Heart right ventricle (tissue), 16 donors: ENCODE data around the gene HARS2. TPM values are rescaled to one million over a fixed set of nuclear protein-coding genes. Genes with fewer than 3 reads are reported as not detected.

ENCODE experiments used
- ATAC-seq, 8 donors: fragments of 200-7000 bp; cut with Tn5 transposase; one replicate each; pipeline ENCODE4 v1.9.1; 2020; ENCODE audit warnings: mild to moderate bottlenecking in 8 of 8, moderate library complexity in 8 of 8, moderate number of reproducible peaks in 1 of 8
- DNase-seq, 2 donors: peaks; one replicate each; pipeline ENCODE4 v3.0.0-alpha.2; 2020
- H3K27ac ChIP-seq, 10 donors: fragments of 200-600 bp; sonication (generic) in 2 of 10; one replicate each; pipeline versions ENCODE4 v1.5.0 to v1.8.0; 2020 to 2022; ENCODE audit warnings: mild to moderate bottlenecking in 3 of 10
- H3K27me3 ChIP-seq, 7 donors: fragments of 200-600 bp; one replicate each; pipeline ENCODE4 v1.8.0; 2021 to 2022; ENCODE audit warnings: mild to moderate bottlenecking in 2 of 7
- H3K36me3 ChIP-seq, 9 donors: fragments of 200-600 bp; sonication (generic) in 1 of 9; one replicate each; pipeline versions ENCODE4 v1.5.0 to v1.8.0; 2020 to 2022; ENCODE audit warnings: mild to moderate bottlenecking in 2 of 9
- H3K4me1 ChIP-seq, 9 donors: fragments of 200-600 bp; sonication (generic) in 1 of 9; one replicate each; pipeline versions ENCODE4 v1.5.0 to v1.8.0; 2020 to 2022; ENCODE audit warnings: mild to moderate bottlenecking in 4 of 9
- H3K4me3 ChIP-seq, 10 donors: fragments of 200-600 bp; sonication (generic) in 2 of 10; one replicate each; pipeline versions ENCODE4 v1.5.0 to v1.8.0; 2020 to 2022; ENCODE audit warnings: mild to moderate bottlenecking in 7 of 10, moderate library complexity in 2 of 10
- H3K9me3 ChIP-seq, 11 donors: fragments of 200-600 bp in 10 of 11; sonication (generic) in 2 of 11; one replicate each; pipeline versions ENCODE4 v1.5.0 to v1.8.0; 2013 to 2022; ENCODE audit warnings: mild to moderate bottlenecking in 2 of 11, control low read depth in 1 of 11, moderate library complexity in 1 of 11
- WGBS, 2 donors: extraction: QIAGEN DNeasy Blood & Tissue Kit; methylation state at CpG; one replicate each; pipeline ENCODE4 v1.1.7; 2013; ENCODE audit warnings: inconsistent platforms in 1 of 2; 5-methylcytosine and 5-hydroxymethylcytosine counted together
- intact Hi-C, 10 donors: fragments of 100-400 bp; cut with DNase I; formaldehyde crosslinking; loops; one replicate each; pipeline versions ENCODE4 v1.11.1 to v1.14.2; 2022
- microRNA-seq, 2 donors: library from miRNA; unstranded; fragments of <30 nt; microRNA quantifications; one replicate each; pipeline ENCODE4 v1.2.0, GENCODE V29; 2021
- polyA plus RNA-seq, 2 donors: library from polyadenylated mRNA; stranded (reverse); fragments of 200-250 nt; gene quantifications; one replicate each; pipeline ENCODE4 v1.2.3, GENCODE V29; 2013
- total RNA-seq, 10 donors: library from RNA; stranded (reverse); fragmentation: NEBNext Ultra II Directional in 3 of 10; extraction: Animal tissue kit (Norgen Biotek cat#: 25700) in 3 of 10; gene quantifications; one replicate each; pipeline versions ENCODE4 v1.2.1 to v1.2.4, GENCODE V29; 2021 to 2023
- TF ChIP-seq, protein P1 (sequence below), 9 donors: fragments of 200-600 bp; sonication (generic) in 2 of 9; IDR thresholded peaks; one replicate each; pipeline versions ENCODE4 v1.5.0 to v1.8.0; 2021 to 2022; ENCODE audit warnings: antibody characterized with exemption in 9 of 9, mild to moderate bottlenecking in 5 of 9, moderate library complexity in 1 of 9
- donor health status: Arrhythmogenic right ventricular cardiomyopathy.
- donor health status: ischemic (EF 13 %, LVEDD 7.1; RV severe dilation, severe dysfunction).
- donor health status: healthy with polysubstance abuse.
- donor health status: DM: no; HTN: yes; CAD: no.
- donor health status: DM: no; HTN: no; CAD: no.
- donor health status: ischemic (EF 25% LVEDD 6.9; RV normal size, moderate dysfunction).
- donor health status: ischemic (EF 25% LVEDD 5.7; RV mildly dilated, moderate dysfunction).
- donor health status: healthy.
- donor health status: DM: yes; HTN: yes; CAD: no.
- donor health status: Ischemic cardiomyopathy.
- donor health status: ischemic (EF 35%, LVEDD 5.7; RV mildly dilated, moderate dysfunction).
- donor health status: nonischemic (EF 11% LVEDD 7.7; RV severe dilation, severe dysfunction).
- donor health status: DM: yes; HTN: yes; CAD: no.
- donor health status: PGD.
- donor health status: ischemic (EF 29% LVEDD 5.4; RV normal size, mild dysfunction).
- donor health status: nonischemic (EF 23%, LVEDD 6.1; RV moderate dilation, normal function).

Gene HARS2
- total and polyA plus RNA-seq, 12 donors = 19.2 to 37.3 (median 27.7) TPM

DNA sequence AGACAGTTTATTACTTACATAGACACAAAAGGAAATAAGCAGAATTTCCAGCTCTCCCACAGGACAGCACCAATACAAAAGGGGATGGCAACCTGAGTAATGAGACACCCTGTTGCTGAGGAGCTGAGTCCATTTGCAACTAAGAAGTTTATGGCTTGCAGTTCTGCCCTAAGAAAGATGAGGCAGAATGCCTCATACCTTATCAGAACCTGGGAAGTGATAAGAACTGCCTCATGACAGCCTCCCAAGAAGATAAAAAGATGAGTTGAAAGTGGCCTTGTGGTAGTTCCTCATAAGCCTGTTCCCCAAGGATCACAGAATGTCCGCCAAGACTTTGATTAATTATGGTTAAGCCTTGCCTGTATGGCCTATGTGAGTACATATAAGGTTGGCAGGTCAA is 50.7 kb downstream of the HARS2 start:
- Histone ChIP-seq H3K27ac (no peak overlapping the region), H3K36me3 (no peaks in the 10 kb centered on the region), H3K9me3 (peaks cover 0 to 53% (median 6%) of the 10 kb centered on the region in 11 donors), H3K4me3 (no peak overlapping the region), H3K4me1 (no peaks in the 10 kb centered on the region), H3K27me3 (peaks cover 0 to 20% (median 5%) of the 10 kb centered on the region in 7 donors)
- TF ChIP-seq, protein P1, sequence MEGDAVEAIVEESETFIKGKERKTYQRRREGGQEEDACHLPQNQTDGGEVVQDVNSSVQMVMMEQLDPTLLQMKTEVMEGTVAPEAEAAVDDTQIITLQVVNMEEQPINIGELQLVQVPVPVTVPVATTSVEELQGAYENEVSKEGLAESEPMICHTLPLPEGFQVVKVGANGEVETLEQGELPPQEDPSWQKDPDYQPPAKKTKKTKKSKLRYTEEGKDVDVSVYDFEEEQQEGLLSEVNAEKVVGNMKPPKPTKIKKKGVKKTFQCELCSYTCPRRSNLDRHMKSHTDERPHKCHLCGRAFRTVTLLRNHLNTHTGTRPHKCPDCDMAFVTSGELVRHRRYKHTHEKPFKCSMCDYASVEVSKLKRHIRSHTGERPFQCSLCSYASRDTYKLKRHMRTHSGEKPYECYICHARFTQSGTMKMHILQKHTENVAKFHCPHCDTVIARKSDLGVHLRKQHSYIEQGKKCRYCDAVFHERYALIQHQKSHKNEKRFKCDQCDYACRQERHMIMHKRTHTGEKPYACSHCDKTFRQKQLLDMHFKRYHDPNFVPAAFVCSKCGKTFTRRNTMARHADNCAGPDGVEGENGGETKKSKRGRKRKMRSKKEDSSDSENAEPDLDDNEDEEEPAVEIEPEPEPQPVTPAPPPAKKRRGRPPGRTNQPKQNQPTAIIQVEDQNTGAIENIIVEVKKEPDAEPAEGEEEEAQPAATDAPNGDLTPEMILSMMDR (IDR thresholded peaks at IDR 0.05) = no peak
- DNase-seq = no peak
- intact Hi-C loops = no loop called here
- 58 to 63% methylated on average over 1 of the region's 1 CpG for WGBS, 2 donors
- no peak for ATAC-seq

Small RNAs within 50 kb of the gene (microRNA-seq; reads per million reads assigned to microRNA genes)
- gene MIR3655 = 0.60 to 1.0 reads per million in 2 donors

Other genes with a start within 250 kb of the HARS2 start
- 10 to 100 TPM in 9 of 10 donors, 1 to 10 TPM in 1; 9.2 to 36.5 (median 21.5) TPM for gene EIF4EBP3, start 143.8 kb upstream of the HARS2 start, total RNA-seq
- gene EIF4EBP3, start 143.8 kb upstream of the HARS2 start, polyA plus RNA-seq = 10 to 100 TPM; 14.3 to 46.1 TPM
- 10 to 100 TPM; 22.7 to 42.2 (median 32.5) TPM for gene SRA1, start 134.0 kb upstream of the HARS2 start, total RNA-seq
- 10 to 100 TPM; 29.8 to 35.8 TPM for gene SRA1, start 134.0 kb upstream of the HARS2 start, polyA plus RNA-seq
- gene APBB3, start 126.9 kb upstream of the HARS2 start, total RNA-seq = 10 to 100 TPM in 9 of 10 donors, 1 to 10 TPM in 1; 8.0 to 18.7 (median 13.3) TPM
- gene APBB3, start 126.9 kb upstream of the HARS2 start, polyA plus RNA-seq = 10 to 100 TPM in 1 of 2 donors, 1 to 10 TPM in 1; 6.9 to 31.3 TPM
- 100 to 1,000 TPM in 1 of 10 donors, 10 to 100 TPM in 9; 69.7 to 105 (median 80.6) TPM for gene SLC35A4, start 126.6 kb upstream of the HARS2 start, total RNA-seq
- 10 to 100 TPM; 33.9 to 58.0 TPM for gene SLC35A4, start 126.6 kb upstream of the HARS2 start, polyA plus RNA-seq
- gene CD14, start 58.3 kb upstream of the HARS2 start, total RNA-seq = 100 to 1,000 TPM in 1 of 10 donors, 10 to 100 TPM in 9; 10.8 to 137 (median 20.3) TPM
- 10 to 100 TPM; 14.0 to 30.1 TPM for gene CD14, start 58.3 kb upstream of the HARS2 start, polyA plus RNA-seq
- gene TMCO6, start 52.0 kb upstream of the HARS2 start, total RNA-seq = 1 to 10 TPM; 1.6 to 5.2 (median 3.2) TPM
- gene TMCO6, start 52.0 kb upstream of the HARS2 start, polyA plus RNA-seq = 1 to 10 TPM; 6.2 to 7.9 TPM
- 100 to 1,000 TPM in 9 of 10 donors, 10 to 100 TPM in 1; 96.8 to 150 (median 119) TPM for gene NDUFA2, start 43.8 kb upstream of the HARS2 start, total RNA-seq
- gene NDUFA2, start 43.8 kb upstream of the HARS2 start, polyA plus RNA-seq = 100 to 1,000 TPM; 291 to 569 TPM
- gene IK, start 43.6 kb upstream of the HARS2 start, total RNA-seq = 10 to 100 TPM; 67.5 to 88.5 (median 74.3) TPM
- 10 to 100 TPM; 43.0 to 77.7 TPM for gene IK, start 43.6 kb upstream of the HARS2 start, polyA plus RNA-seq
- 10 to 100 TPM; 10.5 to 14.5 (median 12.2) TPM for gene WDR55, start 26.6 kb upstream of the HARS2 start, total RNA-seq
- gene WDR55, start 26.6 kb upstream of the HARS2 start, polyA plus RNA-seq = 10 to 100 TPM; 12.2 to 15.7 TPM
- gene DND1, start 17.9 kb upstream of the HARS2 start, total RNA-seq = under 1 TPM in 9 of 10 donors, not detected in 1; 0.17 to 0.60 (median 0.30) TPM
- gene DND1, start 17.9 kb upstream of the HARS2 start, polyA plus RNA-seq = 1 to 10 TPM in 1 of 2 donors, under 1 TPM in 1; 0.81 to 2.0 TPM
- 10 to 100 TPM; 30.3 to 41.8 (median 35.8) TPM for gene HARS1, start 85 bp upstream of the HARS2 start, total RNA-seq
- 10 to 100 TPM; 52.7 to 53.2 TPM for gene HARS1, start 85 bp upstream of the HARS2 start, polyA plus RNA-seq
- gene ZMAT2, start 9.0 kb downstream of the HARS2 start, total RNA-seq = 10 to 100 TPM; 27.9 to 41.4 (median 33.6) TPM
- gene ZMAT2, start 9.0 kb downstream of the HARS2 start, polyA plus RNA-seq = 10 to 100 TPM; 48.7 to 73.4 TPM
- under 1 TPM in 1 of 10 donors, not detected in 9; 0.09 TPM for gene PCDHA1, start 94.7 kb downstream of the HARS2 start, total RNA-seq
- gene PCDHA1, start 94.7 kb downstream of the HARS2 start, polyA plus RNA-seq = under 1 TPM in 1 of 2 donors, not detected in 1; 0.07 TPM
- gene PCDHA2, start 103.4 kb downstream of the HARS2 start, total RNA-seq = under 1 TPM in 2 of 10 donors, not detected in 8; 0.07 to 0.17 TPM
- not detected for gene PCDHA2, start 103.4 kb downstream of the HARS2 start, polyA plus RNA-seq
- under 1 TPM in 6 of 10 donors, not detected in 4; 0.07 to 0.17 (median 0.11) TPM for gene PCDHA3, start 109.6 kb downstream of the HARS2 start, total RNA-seq
- under 1 TPM in 1 of 2 donors, not detected in 1; 0.03 TPM for gene PCDHA3, start 109.6 kb downstream of the HARS2 start, polyA plus RNA-seq
- gene PCDHA4, start 115.6 kb downstream of the HARS2 start, total RNA-seq = under 1 TPM in 7 of 10 donors, not detected in 3; 0.07 to 0.21 (median 0.08) TPM
- gene PCDHA4, start 115.6 kb downstream of the HARS2 start, polyA plus RNA-seq = under 1 TPM in 1 of 2 donors, not detected in 1; 0.01 TPM
- gene PCDHA5, start 130.2 kb downstream of the HARS2 start, total RNA-seq = under 1 TPM in 4 of 10 donors, not detected in 6; 0.07 to 0.11 (median 0.08) TPM
- not detected for gene PCDHA5, start 130.2 kb downstream of the HARS2 start, polyA plus RNA-seq
- gene PCDHA6, start 136.5 kb downstream of the HARS2 start, total RNA-seq = under 1 TPM in 3 of 10 donors, not detected in 7; 0.14 to 0.31 (median 0.18) TPM
- not detected for gene PCDHA6, start 136.5 kb downstream of the HARS2 start, polyA plus RNA-seq
- gene PCDHA7, start 142.8 kb downstream of the HARS2 start, total RNA-seq = under 1 TPM in 3 of 10 donors, not detected in 7; 0.07 to 0.15 (median 0.11) TPM
- gene PCDHA7, start 142.8 kb downstream of the HARS2 start, polyA plus RNA-seq = under 1 TPM in 1 of 2 donors, not detected in 1; 0.01 TPM
- under 1 TPM in 2 of 10 donors, not detected in 8; 0.04 to 0.13 TPM for gene PCDHA8, start 149.7 kb downstream of the HARS2 start, total RNA-seq
- not detected for gene PCDHA8, start 149.7 kb downstream of the HARS2 start, polyA plus RNA-seq
- under 1 TPM in 4 of 10 donors, not detected in 6; 0.05 to 0.15 (median 0.07) TPM for gene PCDHA9, start 156.9 kb downstream of the HARS2 start, total RNA-seq
- not detected for gene PCDHA9, start 156.9 kb downstream of the HARS2 start, polyA plus RNA-seq
- under 1 TPM in 7 of 10 donors, not detected in 3; 0.02 to 0.37 (median 0.07) TPM for gene PCDHA10, start 164.4 kb downstream of the HARS2 start, total RNA-seq
- under 1 TPM in 1 of 2 donors, not detected in 1; under 0.01 TPM for gene PCDHA10, start 164.4 kb downstream of the HARS2 start, polyA plus RNA-seq
- gene PCDHA11, start 177.5 kb downstream of the HARS2 start, total RNA-seq = under 1 TPM in 1 of 10 donors, not detected in 9; 0.07 TPM
- gene PCDHA11, start 177.5 kb downstream of the HARS2 start, polyA plus RNA-seq = not detected
- under 1 TPM in 1 of 10 donors, not detected in 9; 0.11 TPM for gene PCDHA12, start 183.9 kb downstream of the HARS2 start, total RNA-seq
- under 1 TPM in 1 of 2 donors, not detected in 1; 0.01 TPM for gene PCDHA12, start 183.9 kb downstream of the HARS2 start, polyA plus RNA-seq
- not detected for gene PCDHA13, start 190.7 kb downstream of the HARS2 start, total RNA-seq
- not detected for gene PCDHA13, start 190.7 kb downstream of the HARS2 start, polyA plus RNA-seq
- gene PCDHAC1, start 234.8 kb downstream of the HARS2 start, total RNA-seq = under 1 TPM in 6 of 10 donors, not detected in 4; 0.05 to 0.18 (median 0.09) TPM
- not detected for gene PCDHAC1, start 234.8 kb downstream of the HARS2 start, polyA plus RNA-seq